Thoracic aorta (tissue), 2 donors: Measurements from ENCODE around the gene PPA1. TPM values are rescaled to one million over a fixed set of nuclear protein-coding genes. Genes with fewer than 3 reads are reported as not detected.

Experiments
- ATAC-seq: fragments of 150-250 bp; one replicate; pipeline ENCODE4 v1.8.0; 2017; ENCODE audit warnings: low read depth; ENCODE audit not compliant: insufficient number of reproducible peaks, low FRiP score
- DNase-seq: peaks from one replicate; pipeline ENCODE4 v3.0.0-alpha.2; 2020; ENCODE audit warnings: low spot score
- H3K27ac ChIP-seq, 2 donors: fragments of 200-600 bp; sonication (generic); 1 replicate in 1 of 2; 2 replicates in 1 of 2; pipeline ENCODE4 v1.5.1; 2016; ENCODE audit warnings: mild to moderate bottlenecking in 2 of 2, moderate library complexity in 2 of 2
- H3K27me3 ChIP-seq: fragments of 200-600 bp; sonication (generic); replicated peaks from 2 replicates; pipeline ENCODE4 v1.6.0; 2016; ENCODE audit warnings: mild to moderate bottlenecking; ENCODE audit not compliant: insufficient read depth
- H3K36me3 ChIP-seq: fragments of 200-600 bp; sonication (generic); one replicate; pipeline ENCODE4 v1.5.1; 2016
- H3K4me1 ChIP-seq, 2 donors: fragments of 200-600 bp; sonication (generic); 1 replicate in 1 of 2; 2 replicates in 1 of 2; pipeline versions ENCODE4 v1.5.1 to v1.6.0; 2016; ENCODE audit warnings: low read depth in 2 of 2, mild to moderate bottlenecking in 1 of 2; ENCODE audit not compliant: control insufficient read depth in 1 of 2
- H3K4me3 ChIP-seq: fragments of 200-600 bp; sonication (generic); 2 replicates; pipeline ENCODE4 v1.5.1; 2016; ENCODE audit warnings: mild to moderate bottlenecking
- H3K9me3 ChIP-seq: fragments of 200-600 bp; sonication (generic); 2 replicates; pipeline ENCODE4 v1.5.1; 2016
- CTCF ChIP-seq: fragments of 200-600 bp; sonication (generic); IDR thresholded peaks from one replicate; pipeline ENCODE4 v1.5.1; 2019; ENCODE audit warnings: antibody characterized with exemption
- total RNA-seq, 2 donors: library from RNA; depleted of rRNA; stranded (reverse); fragments of >200 nt; gene quantifications; one replicate each; pipeline versions ENCODE4 v1.1.0 to v1.2.3, GENCODE V29; 2016

PPA1 gene
- total RNA-seq, 2 donors from 2014 or later, result 55.9 to 76.1 TPM

GRCh38 chr10:70191161-70191971 lies 41.9 kb downstream of the PPA1 start:
- Histone ChIP-seq H3K27ac (no peak overlapping the region), H3K4me3 (no peak overlapping the region), H3K36me3 (no peaks in the 10 kb centered on the region), H3K9me3 (no peaks in the 10 kb centered on the region), H3K4me1 (peaks cover 5 to 7% of the 10 kb centered on the region in 2 donors), H3K27me3 (no peaks in the 10 kb centered on the region)
- DNase-seq, result no peak
- TF ChIP-seq CTCF, result no peak
- ATAC-seq, result no peak

- peaks cover 5 to 7% of the 10 kb centered on the region in 2 donors for H3K4me1 ChIP-seq
- no peak for TF ChIP-seq CTCF
- H3K36me3 ChIP-seq, result no peaks in the 10 kb centered on the region
- no peak for DNase-seq
- no peaks in the 10 kb centered on the region for H3K9me3 ChIP-seq
- no peaks in the 10 kb centered on the region for H3K27me3 ChIP-seq
- H3K4me3 ChIP-seq, result no peak overlapping the region
- ATAC-seq, result no peak
- no peak overlapping the region for H3K27ac ChIP-seq
Measured at GRCh38 chr10:70190581-70190980, 42.6 kb downstream of the PPA1 start.

GRCh38 chr10:70190102-70190501 lies 43.1 kb downstream of the PPA1 start:
- Histone ChIP-seq H3K36me3 (no peaks in the 10 kb centered on the region), H3K27me3 (no peaks in the 10 kb centered on the region), H3K9me3 (no peaks in the 10 kb centered on the region), H3K4me1 (peaks cover 5 to 7% of the 10 kb centered on the region in 2 donors), H3K4me3 (no peak overlapping the region), H3K27ac (no peak overlapping the region)
- no peak for TF ChIP-seq CTCF
- no peak for DNase-seq
- ATAC-seq, result no peak

GRCh38 chr10:70188768-70189167 lies 44.5 kb downstream of the PPA1 start:
- DNase-seq, result no peak
- H3K27me3 ChIP-seq, result no peaks in the 10 kb centered on the region
- ATAC-seq, result no peak
- H3K27ac ChIP-seq, result no peak overlapping the region
- no peaks in the 10 kb centered on the region for H3K36me3 ChIP-seq
- no peak for TF ChIP-seq CTCF
- H3K9me3 ChIP-seq, result no peaks in the 10 kb centered on the region
- H3K4me3 ChIP-seq, result no peak overlapping the region
- H3K4me1 ChIP-seq, result peaks cover 0 to 7% of the 10 kb centered on the region in 2 donors

GRCh38 chr10:70186571-70186970 lies 46.7 kb downstream of the PPA1 start:
- no peak overlapping the region for H3K4me3 ChIP-seq
- H3K36me3 ChIP-seq, result no peaks in the 10 kb centered on the region
- no peaks in the 10 kb centered on the region for H3K9me3 ChIP-seq
- no peaks in the 10 kb centered on the region for H3K27me3 ChIP-seq
- no peak overlapping the region for H3K27ac ChIP-seq
- DNase-seq, result no peak
- no peak for TF ChIP-seq CTCF
- H3K4me1 ChIP-seq, result no peaks in the 10 kb centered on the region
- ATAC-seq, result no peak
